ENCODE measurements around the gene EMC9.

- TF ChIP-seq, protein P1, sequence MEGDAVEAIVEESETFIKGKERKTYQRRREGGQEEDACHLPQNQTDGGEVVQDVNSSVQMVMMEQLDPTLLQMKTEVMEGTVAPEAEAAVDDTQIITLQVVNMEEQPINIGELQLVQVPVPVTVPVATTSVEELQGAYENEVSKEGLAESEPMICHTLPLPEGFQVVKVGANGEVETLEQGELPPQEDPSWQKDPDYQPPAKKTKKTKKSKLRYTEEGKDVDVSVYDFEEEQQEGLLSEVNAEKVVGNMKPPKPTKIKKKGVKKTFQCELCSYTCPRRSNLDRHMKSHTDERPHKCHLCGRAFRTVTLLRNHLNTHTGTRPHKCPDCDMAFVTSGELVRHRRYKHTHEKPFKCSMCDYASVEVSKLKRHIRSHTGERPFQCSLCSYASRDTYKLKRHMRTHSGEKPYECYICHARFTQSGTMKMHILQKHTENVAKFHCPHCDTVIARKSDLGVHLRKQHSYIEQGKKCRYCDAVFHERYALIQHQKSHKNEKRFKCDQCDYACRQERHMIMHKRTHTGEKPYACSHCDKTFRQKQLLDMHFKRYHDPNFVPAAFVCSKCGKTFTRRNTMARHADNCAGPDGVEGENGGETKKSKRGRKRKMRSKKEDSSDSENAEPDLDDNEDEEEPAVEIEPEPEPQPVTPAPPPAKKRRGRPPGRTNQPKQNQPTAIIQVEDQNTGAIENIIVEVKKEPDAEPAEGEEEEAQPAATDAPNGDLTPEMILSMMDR (IDR thresholded peaks at IDR 0.05): no peak
- TF ChIP-seq POLR2A (IDR thresholded peaks at IDR 0.05): no peak
Measured at GRCh38 chr14:24185026-24185425, 43.6 kb upstream of the EMC9 start.

Measured in thyroid gland (tissue), 4 donors.